NCI-H526 treated with DMSO at 0.1 percent for 48 hours (cell line): ENCODE data around the gene TMEM145.
"Not testable (repeated sequence)": the region's sequence is repeated elsewhere in the genome, so short reads cannot be mapped to it uniquely, and the experiment has no call there.

Experiments used
- DNase-seq: peaks from one replicate; lab custom pipeline; 2025; lab: John Stamatoyannopoulos, UW

The TMEM145 gene

DNA sequence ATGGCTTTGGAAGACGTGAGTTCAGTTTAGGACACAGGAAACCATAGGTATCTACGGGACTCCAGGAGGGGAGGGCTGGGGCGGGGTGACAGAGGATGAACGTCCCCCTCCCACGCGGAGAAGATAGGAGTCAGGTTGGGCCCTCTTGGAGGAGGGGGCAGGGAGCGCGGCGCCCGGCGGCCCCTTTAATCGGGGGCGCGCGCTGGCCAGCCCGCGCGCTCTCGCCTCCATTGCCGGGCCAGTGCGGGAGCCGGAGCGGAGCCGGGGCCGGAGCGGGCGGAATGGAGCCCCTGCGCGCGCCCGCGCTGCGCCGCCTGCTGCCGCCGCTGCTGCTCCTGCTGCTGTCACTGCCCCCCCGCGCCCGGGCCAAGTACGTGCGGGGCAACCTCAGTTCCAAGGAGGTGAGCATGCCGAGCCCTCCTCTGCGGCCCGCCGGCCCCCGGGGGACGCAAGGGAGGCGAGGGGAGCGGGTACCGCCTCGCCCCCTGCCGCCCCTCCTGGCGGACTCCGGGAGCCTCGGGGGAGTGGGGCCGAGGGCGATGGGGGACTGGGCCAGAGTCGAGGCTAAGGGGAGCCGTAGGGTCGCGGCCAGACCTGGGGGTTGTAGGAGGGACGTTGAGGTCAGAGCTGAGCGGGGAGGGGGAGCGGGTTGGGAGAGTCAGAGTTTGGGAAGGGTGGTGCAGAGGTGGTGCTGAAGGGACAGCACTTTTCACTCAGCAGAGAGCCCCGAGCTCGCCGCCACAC, at the start of gene TMEM145:
TMEM145 (plus strand) TSS at position 214 of the 744 bp plus-strand sequence; CDS start at position 282, 68 bp downstream.
- DNase-seq: peak; percentile 28

DNA sequence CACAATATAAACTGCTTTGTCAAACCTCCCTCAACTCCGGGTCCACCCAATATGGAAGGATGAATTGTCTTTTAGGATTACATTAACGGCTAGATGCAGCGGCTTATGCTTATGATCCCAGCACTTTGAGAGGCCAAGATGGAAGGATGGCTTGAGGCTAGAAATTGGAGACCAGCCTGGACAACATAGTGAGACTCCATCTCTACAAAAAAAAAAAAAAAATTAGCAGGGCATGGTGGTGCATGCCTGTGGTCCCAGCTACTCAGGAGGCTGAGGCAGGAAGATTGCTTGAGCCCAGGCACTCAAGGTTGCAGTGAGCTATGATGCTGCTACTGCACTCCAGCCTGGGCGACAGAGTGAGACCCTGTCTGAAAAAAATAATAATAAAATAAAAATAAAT, 47.0 kb upstream of the TMEM145 start:
- not testable (repeated sequence) for DNase-seq

DNA sequence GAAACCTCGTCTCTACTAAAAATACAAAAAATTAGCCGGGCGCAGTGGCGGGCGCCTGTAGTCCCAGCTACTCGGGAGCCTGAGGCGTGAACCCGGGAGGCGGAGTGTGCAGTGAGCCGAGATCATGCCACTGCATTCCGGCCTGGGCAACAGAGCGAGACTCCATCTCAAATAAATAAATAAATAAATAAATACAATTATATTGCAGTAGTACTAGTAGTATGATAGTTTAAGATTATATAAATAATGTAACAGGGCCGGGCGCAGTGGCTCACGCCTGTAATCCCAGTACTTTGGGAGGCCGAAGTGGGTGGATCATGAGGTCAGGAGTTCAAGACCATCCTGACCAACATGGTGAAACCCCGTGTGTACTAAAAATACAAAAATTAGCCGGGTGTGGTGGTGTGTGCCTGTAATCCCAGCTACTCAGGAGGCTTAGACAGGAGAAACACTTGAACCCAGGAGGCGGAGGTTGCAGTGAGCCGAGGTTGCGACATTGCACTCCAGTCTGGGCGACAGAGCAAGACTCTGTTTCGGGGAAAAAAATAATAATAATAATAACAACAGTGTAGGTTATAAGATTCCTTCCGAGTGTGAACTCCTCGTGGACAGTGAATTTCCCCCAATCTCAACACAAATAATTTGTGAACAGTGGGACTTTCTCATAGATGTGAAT, 46.0 kb upstream of the TMEM145 start:
- DNase-seq: not testable (repeated sequence)

DNA sequence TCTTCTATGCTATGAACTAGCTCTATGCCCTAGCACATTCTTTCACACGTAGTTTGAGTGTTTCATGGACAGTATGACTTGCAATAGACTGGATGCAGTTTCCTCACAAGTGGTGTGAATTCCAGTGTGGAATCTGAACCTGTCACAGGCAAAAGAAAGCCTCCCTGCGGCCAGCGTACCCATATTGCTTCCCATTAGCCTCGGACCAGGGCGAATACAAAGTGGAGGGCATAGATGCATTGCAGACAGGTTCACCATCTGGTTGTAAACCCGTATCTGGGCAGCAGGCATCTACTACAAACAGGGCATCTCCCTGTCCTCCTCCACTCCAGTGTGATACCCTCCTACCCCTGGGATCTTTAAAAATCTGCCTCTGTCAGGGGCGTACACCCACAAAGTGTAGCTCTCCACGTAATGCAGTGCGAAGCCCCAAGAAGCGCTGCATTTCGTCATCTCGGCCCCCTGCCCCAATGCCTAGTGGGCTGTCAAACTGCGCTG, 45.4 kb upstream of the TMEM145 start:
- DNase-seq: no peak

DNA sequence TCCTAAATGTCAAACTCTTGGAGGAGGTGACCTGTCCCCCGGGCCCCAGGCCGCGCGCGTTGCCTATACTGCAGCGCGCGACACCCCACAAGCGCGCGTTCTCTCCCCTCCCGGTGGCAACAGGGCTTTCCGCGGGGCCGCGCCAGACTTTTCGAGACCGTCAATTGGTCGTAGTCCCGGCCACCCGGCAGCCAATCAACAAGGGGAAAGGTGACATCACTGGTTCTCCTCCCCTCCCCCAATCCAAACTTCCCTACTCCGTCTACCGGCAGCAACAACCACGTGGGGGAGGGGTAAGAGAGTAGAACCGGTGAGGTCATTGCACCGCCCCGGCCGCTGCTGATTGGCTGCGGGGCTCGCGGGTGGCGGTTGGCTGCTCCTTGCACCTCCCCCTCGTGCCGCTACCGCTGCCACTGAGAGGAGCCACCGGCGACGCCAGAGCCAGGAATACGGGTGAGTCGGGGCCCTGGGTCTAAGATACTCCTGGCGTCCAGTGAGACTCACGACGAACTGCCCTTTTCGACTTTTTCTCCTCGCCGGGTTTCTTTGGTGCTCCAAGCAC, 44.9 kb upstream of the TMEM145 start:
- peak; percentile 99 for DNase-seq

DNA sequence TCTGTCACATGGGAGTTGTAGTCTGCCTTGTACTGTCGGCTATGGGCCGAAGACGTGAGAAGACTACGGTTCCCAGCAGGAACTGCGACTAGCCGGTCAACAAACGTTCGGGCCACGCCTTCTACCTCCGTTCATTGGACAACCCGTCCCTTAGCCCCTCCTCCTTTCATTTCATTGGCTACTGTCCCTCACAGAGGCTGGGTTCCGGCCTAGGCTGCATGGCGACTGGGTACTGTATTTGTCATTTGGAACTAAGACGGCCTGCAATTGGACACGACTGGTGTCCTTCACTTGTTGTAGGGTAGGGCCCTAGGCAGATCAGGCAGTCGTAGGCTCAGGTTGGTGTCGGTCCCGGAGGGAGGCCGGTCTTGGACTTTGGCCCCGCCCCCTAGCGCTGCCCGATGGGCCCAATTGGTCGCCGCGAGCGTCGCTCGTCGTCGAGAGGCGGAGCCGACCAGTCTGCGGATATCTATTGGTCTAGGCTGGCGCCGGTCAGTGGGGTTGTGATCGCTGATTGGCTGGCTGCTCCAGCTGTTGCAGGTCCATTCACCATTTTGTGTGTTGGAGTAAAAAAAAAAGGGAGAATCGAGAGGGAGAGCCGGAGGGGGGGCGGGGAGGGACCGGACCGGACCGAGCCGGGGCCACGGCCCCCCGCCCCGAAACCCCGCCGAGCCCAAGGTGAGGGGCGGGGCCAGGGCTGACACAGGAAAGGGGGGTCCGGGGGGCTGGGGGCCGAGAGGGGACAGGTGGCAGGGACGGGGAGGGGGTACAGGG, 44.2 kb upstream of the TMEM145 start, which contains the start of gene CIC:
CIC (plus strand) TSS at position 549 of the 774 bp plus-strand sequence. CDS start 2,532 bp downstream, outside the sequence.
- peak; percentile 100 for DNase-seq

DNA sequence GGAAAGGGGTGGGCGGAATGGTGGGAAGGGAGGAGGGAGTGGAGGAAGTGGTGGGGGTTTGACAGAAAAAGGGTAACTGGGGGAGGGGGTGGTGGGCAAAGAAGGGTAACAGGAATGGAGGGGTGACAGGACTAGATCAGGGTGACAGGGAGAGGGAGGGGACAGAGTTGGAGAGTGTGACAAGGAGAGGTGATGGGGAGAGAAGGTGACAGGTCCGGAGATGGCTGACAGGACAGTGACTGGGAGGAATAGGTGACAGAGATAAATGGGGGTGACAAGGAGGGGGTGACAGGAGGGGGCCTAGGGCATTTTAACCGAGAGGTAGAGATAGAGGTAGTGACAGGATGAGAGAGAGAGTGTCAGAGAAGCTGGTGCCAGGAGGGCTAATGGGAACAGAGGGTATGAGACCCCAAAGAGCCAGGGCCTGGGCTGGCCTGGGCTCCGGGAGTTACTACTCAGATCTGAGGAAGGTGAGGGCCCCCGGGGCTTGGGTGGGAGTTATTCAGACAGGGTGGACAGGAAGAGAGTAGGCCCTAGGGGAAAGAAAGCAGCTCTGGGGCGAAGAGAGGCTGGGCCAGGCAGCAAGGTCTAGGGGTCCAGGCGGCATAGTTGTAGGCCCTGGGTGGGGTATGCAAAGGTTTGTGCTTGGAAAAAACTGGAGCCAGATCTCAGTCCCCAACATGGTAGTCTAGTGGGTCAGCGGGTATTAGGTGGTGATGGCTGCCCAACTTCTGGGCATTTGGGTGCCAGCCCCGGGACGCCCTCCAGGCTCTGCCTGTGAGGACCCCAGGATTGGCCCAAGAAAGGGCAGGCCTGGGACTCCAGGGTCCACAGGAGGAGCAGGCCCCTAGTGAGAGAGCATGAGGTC, 43.4 kb upstream of the TMEM145 start:
- DNase-seq: no peak

DNA sequence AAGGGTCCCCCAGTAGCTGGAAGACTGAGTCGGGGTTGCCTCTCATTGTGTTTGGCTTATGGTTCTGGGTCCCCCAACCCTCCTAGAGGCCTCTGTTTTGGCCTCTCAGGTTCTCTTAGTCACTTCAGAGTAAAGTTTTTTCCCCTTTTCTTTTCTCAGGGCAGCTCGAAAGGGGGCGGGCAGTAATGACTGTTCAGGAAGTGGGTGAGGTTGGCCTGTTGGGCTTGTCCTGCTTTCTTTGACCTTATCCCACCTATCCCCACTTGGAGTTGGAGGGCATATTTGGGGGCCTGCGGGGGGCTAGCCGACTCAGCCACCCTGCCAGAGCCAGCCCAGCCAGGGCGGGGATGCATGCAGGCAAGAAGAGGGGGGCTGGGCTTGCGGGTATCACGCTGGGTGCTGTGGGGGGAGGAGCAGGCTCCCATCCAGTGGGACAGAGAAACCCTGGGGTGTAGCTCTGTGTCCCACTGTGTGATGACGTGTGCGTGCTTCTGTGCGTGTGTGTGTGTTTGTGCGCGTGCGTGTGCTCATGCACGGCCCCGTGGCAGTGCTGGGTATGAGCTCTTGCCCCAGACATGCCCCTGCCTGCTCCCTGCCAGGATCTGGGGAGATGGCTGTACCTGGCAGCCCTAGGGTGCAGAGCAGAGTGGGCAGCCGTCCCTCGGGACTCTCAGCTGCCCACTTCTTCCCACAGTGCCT, 42.6 kb upstream of the TMEM145 start:
- no peak for DNase-seq

DNA sequence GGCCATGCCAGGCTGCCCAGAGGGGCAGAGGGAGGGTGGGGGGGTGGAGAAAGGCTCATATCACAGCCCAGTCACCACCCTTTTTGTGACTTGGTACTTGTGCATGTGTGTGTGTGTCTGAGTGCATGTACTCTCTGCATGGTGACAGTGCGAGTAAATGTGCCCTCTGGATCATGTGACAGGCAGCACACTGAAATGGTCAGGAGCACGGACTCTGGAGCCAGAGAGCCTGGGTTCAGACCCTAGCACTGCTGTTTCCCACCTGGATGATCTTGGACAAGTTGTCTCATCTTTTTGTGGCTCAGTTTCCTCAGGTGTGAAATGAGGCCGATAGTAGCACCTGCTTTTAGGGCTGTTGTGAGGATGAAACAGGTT, 42.1 kb upstream of the TMEM145 start:
- DNase-seq: no peak

DNA sequence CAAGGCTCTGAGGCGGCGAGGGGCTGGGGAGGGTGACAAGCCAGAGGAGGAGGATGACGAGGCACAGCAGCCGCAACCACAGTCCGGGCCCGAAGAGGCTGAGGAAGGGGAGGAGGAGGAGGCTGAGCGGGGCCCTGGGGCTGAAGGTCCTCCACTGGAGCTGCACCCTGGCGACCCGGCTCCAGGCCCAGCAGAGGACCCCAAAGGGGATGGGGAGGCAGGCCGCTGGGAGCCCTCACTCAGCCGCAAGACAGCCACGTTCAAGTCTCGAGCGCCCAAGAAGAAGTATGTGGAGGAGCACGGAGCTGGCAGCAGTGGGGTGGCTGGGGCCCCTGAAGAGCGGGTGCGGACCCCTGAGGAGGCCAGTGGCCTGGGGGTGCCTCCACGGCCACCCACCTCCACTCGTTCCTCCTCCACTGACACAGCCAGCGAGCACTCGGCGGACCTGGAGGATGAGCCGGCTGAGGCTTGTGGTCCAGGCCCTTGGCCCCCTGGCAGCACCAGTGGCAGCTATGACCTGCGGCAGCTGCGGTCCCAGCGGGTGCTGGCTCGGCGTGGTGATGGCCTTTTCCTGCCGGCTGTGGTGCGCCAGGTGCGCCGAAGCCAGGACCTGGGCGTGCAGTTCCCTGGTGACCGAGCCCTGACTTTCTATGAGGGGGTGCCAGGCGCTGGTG, 41.1 kb upstream of the TMEM145 start:
- DNase-seq: no peak

DNA sequence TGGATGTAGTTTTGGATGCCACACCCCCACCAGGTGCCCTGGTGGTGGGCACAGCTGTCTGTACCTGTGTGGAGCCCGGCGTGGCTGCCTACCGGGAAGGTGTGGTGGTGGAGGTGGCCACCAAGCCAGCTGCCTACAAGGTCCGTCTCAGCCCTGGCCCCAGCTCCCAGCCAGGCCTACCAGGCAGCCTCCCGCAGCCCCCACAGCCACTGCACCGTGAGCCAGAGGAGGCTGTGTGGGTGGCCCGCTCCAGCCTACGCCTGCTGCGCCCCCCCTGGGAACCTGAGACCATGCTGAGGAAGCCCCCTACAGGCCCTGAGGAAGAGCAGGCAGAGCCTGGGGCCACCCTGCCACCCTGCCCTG, 40.6 kb upstream of the TMEM145 start:
- no peak for DNase-seq

DNA sequence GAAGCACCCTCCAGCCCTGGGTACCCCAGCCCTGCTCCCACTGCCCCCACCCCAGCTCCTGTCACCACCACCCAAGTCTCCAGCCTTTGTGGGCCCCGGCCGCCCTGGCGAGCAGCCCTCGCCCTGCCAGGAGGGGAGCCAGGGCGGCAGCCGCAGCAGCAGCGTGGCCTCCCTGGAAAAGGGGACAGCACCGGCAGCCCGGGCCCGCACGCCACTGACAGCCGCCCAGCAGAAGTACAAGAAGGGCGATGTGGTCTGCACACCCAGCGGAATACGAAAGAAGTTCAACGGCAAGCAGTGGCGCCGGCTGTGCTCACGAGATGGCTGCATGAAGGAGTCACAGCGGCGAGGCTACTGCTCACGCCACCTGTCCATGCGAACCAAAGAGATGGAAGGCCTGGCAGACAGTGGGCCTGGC, 40.1 kb upstream of the TMEM145 start:
- no peak for DNase-seq

DNA sequence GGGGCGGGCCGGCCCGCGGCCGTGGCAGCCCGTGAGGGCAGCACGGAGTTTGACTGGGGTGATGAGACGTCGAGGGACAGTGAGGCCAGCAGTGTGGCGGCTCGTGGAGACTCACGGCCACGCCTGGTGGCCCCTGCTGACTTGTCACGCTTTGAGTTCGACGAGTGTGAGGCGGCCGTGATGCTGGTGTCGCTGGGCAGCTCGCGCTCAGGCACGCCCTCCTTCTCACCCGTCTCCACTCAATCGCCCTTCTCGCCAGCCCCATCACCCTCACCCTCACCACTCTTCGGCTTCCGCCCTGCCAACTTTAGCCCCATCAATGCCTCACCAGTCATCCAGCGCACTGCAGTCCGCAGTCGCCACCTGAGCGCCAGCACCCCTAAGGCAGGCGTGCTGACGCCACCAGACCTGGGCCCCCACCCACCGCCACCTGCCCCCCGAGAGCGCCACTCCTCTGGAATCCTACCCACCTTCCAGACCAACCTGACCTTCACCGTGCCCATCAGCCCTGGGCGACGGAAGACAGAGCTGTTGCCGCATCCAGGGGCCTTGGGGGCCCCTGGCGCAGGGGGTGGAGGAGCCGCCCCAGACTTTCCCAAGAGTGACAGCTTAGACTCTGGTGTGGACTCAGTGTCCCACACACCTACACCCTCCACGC, 39.6 kb upstream of the TMEM145 start:
- no peak for DNase-seq

DNA sequence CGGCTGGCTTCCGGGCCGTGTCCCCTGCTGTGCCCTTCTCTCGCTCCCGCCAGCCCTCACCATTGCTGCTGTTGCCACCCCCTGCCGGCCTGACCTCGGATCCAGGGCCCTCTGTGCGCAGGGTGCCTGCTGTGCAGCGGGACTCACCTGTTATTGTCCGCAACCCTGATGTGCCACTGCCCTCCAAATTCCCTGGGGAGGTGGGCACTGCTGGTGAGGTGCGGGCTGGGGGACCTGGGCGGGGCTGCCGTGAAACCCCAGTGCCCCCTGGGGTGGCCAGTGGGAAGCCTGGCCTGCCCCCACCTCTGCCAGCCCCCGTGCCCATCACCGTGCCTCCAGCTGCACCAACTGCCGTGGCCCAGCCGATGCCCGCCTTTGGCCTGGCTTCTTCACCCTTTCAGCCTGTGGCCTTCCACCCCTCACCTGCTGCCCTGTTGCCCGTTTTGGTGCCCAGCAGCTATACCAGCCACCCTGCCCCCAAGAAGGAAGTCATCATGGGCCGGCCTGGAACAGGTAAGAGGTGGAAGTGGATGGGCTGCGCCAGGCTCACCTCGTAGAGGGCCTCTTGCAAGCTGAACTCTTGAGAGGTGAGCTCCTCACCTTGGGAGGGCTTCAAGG, 38.9 kb upstream of the TMEM145 start:
- no peak for DNase-seq

DNA sequence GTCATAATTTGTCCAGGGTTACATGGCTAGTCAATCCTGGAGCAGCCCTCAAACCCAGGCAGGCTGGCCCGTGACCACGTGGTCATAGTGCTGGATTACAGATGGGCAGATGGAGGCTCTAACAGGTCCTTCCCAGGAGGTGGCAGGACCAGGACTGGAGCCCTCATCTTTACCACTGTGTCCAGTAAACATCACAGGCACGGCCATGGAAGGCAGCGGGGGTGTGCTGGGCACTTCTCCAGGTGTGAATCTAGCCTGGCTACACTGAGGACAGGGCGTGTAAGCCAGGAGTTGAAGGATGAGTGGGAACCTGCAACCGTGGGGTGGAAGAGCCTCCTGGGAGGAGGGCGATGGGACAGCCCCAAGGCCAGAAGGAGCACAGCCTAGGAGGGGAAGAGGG, 38.0 kb upstream of the TMEM145 start:
- DNase-seq: no peak

DNA sequence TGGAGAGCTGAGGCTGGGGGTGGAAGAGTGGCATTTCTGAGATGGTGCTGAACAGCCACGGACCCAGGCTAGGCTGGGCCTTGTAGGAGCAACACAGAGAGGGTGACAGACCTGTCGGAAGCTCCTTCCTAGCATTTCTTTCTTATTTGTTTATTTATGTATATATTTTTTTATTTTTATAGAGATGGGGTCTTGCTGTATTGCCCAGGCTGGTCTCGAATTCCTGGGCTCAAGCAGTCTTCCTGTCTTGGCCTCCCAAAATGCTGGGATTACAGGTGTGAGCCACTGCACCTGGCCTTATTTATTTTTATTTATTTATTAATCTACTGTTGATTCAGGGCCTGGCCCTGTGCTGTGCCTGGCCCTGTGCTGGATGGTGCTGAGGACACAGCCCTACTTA, 37.6 kb upstream of the TMEM145 start:
- no peak for DNase-seq

DNA sequence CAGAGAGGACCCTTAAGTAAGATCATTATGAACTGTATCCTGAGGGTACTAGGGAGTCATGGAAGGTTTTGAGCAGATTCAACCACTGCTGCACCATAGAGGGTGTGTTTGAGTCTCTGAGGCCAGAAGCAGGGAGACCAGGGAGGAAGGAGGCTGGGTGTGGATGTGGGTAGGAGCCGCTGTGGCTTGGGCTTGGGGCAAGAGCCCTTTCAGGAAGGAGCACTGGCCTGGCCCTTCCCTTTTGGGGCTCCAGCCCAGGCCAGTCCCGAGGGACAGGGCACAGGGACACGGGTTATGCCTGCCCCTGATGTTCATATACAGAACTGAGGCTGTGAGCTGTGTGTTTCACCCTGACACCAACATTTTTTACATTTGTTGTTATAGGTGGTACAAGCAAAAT, 36.8 kb upstream of the TMEM145 start:
- DNase-seq: no peak

DNA sequence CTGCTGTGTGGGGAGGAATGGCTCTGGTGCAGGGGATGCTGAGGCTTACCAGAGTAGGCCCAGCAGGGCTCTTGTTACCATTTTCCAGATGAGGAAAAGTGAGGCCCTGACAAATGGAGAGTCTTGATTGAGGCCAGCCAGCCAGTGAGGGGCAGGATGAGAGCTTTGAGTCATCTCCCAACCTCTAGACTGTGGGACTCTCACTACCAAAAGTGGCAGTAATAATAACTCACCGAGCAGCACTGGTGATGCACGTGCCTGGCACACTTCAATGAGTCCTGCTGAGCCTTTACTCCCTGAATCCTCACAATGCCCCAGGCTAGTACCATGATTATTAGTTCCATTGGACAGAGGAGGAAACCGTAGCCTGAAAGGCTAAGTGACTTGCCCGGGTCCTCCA, 36.3 kb upstream of the TMEM145 start:
- DNase-seq: no peak

DNA sequence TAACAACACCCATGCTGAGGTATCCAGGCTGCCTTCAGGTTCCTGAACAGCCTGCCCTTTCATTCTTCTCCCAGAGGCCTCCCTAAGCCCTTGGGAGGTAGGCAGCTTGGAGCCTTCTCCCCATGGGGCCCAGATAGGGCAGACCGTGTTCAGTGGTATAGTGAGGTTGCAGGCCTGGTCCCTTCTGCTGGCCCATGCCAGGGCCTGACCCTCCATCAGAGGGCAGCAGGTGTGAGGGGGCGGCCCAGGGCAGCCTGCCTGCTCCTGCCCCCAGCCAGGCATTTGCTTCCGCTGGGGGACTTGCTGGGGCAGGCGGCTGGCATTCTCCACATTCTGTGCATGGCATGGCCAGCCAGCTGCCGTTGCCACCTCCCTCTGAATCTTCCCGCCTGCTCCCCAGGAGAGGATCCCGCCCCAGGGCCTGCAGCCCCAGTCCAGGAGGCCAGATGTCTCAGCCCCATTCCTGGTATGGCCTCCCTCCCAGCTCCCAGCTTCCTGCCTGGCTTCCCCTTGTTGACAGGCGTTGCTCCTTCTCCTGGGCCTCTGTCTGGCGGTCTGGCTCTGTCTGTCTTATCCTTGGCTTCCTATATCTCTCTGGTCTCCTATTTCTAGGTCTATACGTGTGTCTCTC, 35.2 kb upstream of the TMEM145 start:
- DNase-seq: no peak
